Tibial nerve (tissue), 4 donors: ENCODE results near the gene KCNQ1. TPM values are rescaled to one million over a fixed set of nuclear protein-coding genes. Genes with fewer than 3 reads are reported as not detected.
A peak's percentile ranks its signal among the peaks of the same experiment; 100 is the strongest.

Experiments
- DNase-seq, 2 donors: peaks; one replicate each; pipeline ENCODE4 v3.0.0-alpha.2; 2019; ENCODE audit warnings: low spot score in 2 of 2
- H3K27ac ChIP-seq, 4 donors: fragments of 200-600 bp; sonication (generic) in 3 of 4; one replicate each; pipeline ENCODE4 v1.5.1; 2017 to 2019; ENCODE audit warnings: mild to moderate bottlenecking in 1 of 4
- H3K27me3 ChIP-seq, 2 donors: fragments of 200-600 bp; sonication (generic) in 1 of 2; one replicate each; pipeline versions ENCODE4 v1.5.1 to v1.6.0; 2017 to 2019
- H3K36me3 ChIP-seq, 3 donors: fragments of 200-600 bp; sonication (generic); one replicate each; pipeline ENCODE4 v1.5.1; 2018 to 2019
- H3K4me1 ChIP-seq, 4 donors: fragments of 200-600 bp; sonication (generic) in 3 of 4; one replicate each; pipeline ENCODE4 v1.5.1; 2017 to 2019
- H3K4me3 ChIP-seq, 4 donors: fragments of 200-600 bp; sonication (generic) in 3 of 4; one replicate each; pipeline ENCODE4 v1.5.1; 2017 to 2019; ENCODE audit warnings: mild to moderate bottlenecking in 1 of 4, moderate library complexity in 1 of 4
- H3K9me3 ChIP-seq, 4 donors: fragments of 200-600 bp; sonication (generic) in 3 of 4; one replicate each; pipeline ENCODE4 v1.5.1; 2017 to 2019
- CTCF ChIP-seq, 5 experiments: fragments of 200-600 bp in 3 of 5; fragments of 450-650 bp in 2 of 5; sonication (generic) in 3 of 5; IDR thresholded peaks; one replicate each; pipeline ENCODE4 v1.5.1; 2016 to 2019; ENCODE audit warnings: antibody characterized with exemption in 5 of 5, mild to moderate bottlenecking in 3 of 5, moderate library complexity in 2 of 5
- EP300 ChIP-seq, 2 donors: sonication (generic); formaldehyde crosslinking; IDR thresholded peaks; one replicate each; pipeline ENCODE4 v1.6.1; 2017; ENCODE audit warnings: antibody characterized with exemption in 2 of 2, mild to moderate bottlenecking in 1 of 2
- POLR2A ChIP-seq, 2 donors: fragments of 450-650 bp; IDR thresholded peaks; one replicate each; pipeline ENCODE4 v1.6.1; 2017; ENCODE audit warnings: antibody characterized with exemption in 2 of 2, mild to moderate bottlenecking in 2 of 2, moderate library complexity in 2 of 2
- WGBS, 2 donors: methylation state at CpG; one replicate each; pipeline ENCODE4 v1.1.5; 2018; 5-methylcytosine and 5-hydroxymethylcytosine counted together
- small RNA-seq: library from RNA; depleted of rRNA; stranded (forward); fragments of <200 nt; gene quantifications from one replicate; pipeline ENCODE3, GENCODE V24; 2016
- total RNA-seq, 4 donors: library from RNA; depleted of rRNA; stranded (reverse); fragments of >200 nt; gene quantifications; one replicate each; pipeline ENCODE4 v1.1.0, GENCODE V29; 2016

The KCNQ1 gene
- total RNA-seq, 4 donors from 2014 or later, result 3.5 to 11.4 (median 7.5) TPM

DNA sequence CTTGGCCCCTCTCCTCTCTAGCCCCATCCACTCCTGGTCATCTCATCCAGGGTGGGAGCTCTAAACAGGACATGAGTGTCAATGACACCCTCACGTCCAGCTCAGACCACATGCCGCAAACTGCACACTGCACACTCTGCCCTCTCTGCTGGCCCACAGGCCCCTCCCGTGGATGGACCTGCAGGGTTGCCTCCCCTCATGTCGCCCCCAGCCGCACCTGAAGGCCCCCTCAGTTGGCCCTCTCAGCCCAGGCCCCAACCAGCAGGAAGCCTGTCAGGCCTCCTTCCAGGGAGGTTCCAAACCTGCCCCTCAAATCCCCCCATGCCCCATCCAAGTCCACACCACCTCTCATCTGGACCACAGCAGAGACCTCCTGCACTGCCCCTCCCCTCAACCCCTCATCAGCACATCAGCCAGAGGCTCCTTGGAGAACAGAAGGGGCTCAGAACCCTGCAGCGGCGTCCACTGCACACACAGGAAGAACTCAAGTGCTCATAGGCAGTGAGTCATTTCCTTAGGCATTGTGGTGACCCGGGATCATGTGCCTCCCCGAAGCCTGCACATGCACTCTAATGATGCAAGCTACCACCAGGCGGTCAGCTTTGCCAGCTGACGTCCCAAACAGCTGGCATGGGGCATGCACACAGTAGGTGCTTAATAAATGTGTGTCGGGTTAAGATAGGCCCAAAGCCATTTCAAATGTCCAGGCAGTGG is 453.7 kb downstream of the KCNQ1 start:
- TF ChIP-seq POLR2A (IDR thresholded peaks at IDR 0.05), result peak in 1 of 2 donors; percentile 22
- TF ChIP-seq CTCF (IDR thresholded peaks at IDR 0.05), result no peak
- TF ChIP-seq EP300 (IDR thresholded peaks at IDR 0.05), result peak; percentile 75 to 81

More for the DNA sequence above, 453.7 kb downstream of the KCNQ1 start:
- no peak overlapping the region for H3K4me3 ChIP-seq
- no peaks in the 10 kb centered on the region for H3K27me3 ChIP-seq
- no peaks in the 10 kb centered on the region for H3K9me3 ChIP-seq
- no peaks in the 10 kb centered on the region for H3K36me3 ChIP-seq
- H3K4me1 ChIP-seq, result peaks cover 0 to 50% (median 20%) of the 10 kb centered on the region in 4 donors
- H3K27ac ChIP-seq, result peak overlapping the region in 3 of 4 donors; percentile 24 to 86 (median 84)
- WGBS, 2 donors, result 40 to 53% methylated on average over 12 of the region's 12 CpGs
- peak in 1 of 2 donors; percentile 67 for DNase-seq

Small RNAs within 50 kb of the gene (small RNA-seq; reads per million reads assigned to genes)
- not detected for gene AC013791.1
- gene COX6CP18, result not detected
- gene RF01947, result not detected
- gene RF01948, result not detected
- gene RF01950, result not detected

Other genes starting within 250 kb of the KCNQ1 start
- 1 to 10 TPM in 3 of 4 donors, under 1 TPM in 1; 0.66 to 4.1 (median 3.0) TPM for gene ASCL2, start 174.4 kb upstream of the KCNQ1 start, total RNA-seq
- 1 to 10 TPM in 2 of 4 donors, under 1 TPM in 2; 0.39 to 2.4 (median 1.1) TPM for gene C11orf21, start 143.1 kb upstream of the KCNQ1 start, total RNA-seq
- 1 to 10 TPM; 1.8 to 9.0 (median 5.8) TPM for gene TSPAN32, start 143.0 kb upstream of the KCNQ1 start, total RNA-seq
- gene CD81, start 67.7 kb upstream of the KCNQ1 start, total RNA-seq, result 100 to 1,000 TPM; 650 to 822 (median 674) TPM
- 10 to 100 TPM; 44.8 to 54.3 (median 49.1) TPM for gene TSSC4, start 44.3 kb upstream of the KCNQ1 start, total RNA-seq
- gene TRPM5, start 494 bp upstream of the KCNQ1 start, total RNA-seq, result not detected